ENCODE measurements around the gene RNF223.

- TF ChIP-seq GATA2 (IDR thresholded peaks at IDR 0.05; ENCODE audit: low read depth, low read length) (no peak), GATA3 (IDR thresholded peaks at IDR 0.05; ENCODE audit: low read depth, low read length) (no peak)
Observed at GRCh38 chr1:1122078-1122811, 48.1 kb upstream of the RNF223 start.
